Stimulated activated CD4-positive, alpha-beta T cell treated with anti-CD3 and anti-CD28 coated beads, Interleukin-15, amount 100 ng/mL, for 24 hours (primary cell): ENCODE results near the gene PTPRK.

Experiments used
- DNase-seq: peaks from one replicate; pipeline ENCODE4 v3.0.0-alpha.2; 2020

The PTPRK gene

DNA sequence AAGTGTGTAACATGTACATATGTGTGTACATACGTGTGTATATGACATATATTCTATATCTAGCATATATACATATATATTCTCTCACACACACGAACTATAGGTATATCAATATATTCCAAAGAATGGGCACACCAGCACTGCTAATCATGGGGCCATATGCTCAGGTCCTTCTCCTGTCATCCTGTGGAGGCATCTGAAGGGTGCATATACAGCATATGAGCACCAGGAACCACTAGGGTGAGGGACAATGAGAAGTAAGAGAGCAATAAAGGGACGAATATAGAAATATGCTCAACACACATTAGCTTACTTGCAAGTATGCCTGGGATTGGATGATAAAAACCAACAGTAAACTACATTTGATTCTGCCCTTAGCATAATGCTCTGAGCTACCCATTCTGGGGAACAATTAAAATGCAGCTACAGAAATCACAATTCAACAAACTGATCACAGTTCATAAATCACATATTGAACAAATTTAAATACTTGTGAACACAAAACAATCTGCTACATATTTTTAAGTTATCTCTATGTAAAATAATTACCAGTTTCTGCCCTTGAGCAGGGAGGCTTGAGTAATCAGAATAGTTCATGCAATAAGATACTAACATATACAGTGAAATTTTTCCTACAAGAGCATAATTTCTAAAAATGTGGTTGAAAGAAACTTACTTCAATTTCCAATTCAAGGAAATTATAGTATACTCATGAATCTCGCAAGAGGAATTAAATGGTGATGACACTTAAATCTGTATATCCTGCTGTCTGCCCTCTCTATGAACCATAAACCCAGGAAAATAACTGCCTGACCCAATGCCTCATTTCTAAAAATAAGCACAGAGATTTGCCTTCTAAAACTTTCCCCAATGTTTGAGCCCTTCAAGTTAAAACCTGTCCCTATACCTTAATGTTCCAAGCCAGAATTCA lies 347.4 kb downstream of the PTPRK start:
- DNase-seq: no peak

- DNase-seq: no peak
Measured at GRCh38 chr6:128172081-128172480, 348.3 kb downstream of the PTPRK start.

GRCh38 chr6:128171182-128171581 lies 349.2 kb downstream of the PTPRK start:
- no peak for DNase-seq

- no peak for DNase-seq
Measured at GRCh38 chr6:128168244-128168643, 352.2 kb downstream of the PTPRK start.

GRCh38 chr6:128167552-128167951 lies 352.8 kb downstream of the PTPRK start:
- no peak for DNase-seq

GRCh38 chr6:128164254-128164653 lies 356.1 kb downstream of the PTPRK start:
- DNase-seq: no peak

DNA sequence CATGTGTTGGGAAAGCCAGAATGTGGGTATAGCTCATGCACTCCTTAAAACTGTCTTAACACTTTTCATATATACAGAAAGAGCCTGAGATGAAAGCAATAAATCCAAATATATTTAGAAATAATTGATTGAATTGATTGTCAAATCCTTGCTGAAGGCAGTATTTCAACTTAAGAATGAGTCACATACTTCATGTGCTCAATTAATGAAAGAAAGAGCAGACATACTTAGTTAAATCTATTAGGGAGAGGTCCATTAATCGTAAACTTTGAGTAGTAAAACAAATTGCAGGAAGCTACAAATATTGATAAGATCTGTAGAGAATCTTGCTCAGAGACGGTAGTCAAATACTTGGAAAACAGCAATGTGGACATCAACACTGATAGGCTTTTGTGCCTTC lies 358.0 kb downstream of the PTPRK start:
- DNase-seq: no peak

DNA sequence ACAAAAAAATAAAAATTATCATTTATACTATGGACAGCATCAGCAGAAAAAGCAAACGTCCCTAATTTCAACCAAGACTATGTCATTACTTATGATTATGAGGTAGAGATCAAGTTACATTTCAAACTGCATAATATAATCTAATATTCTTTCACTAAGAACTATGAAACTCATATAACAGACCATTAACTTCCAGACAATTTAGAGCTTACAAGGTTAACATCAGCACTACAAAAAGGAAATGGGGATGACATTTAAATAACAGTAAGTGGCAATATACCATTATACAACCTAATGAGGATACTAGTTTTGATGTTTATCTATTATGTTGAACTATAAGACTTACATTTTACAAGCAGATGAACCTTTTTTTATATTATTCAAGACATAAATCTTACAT lies 358.6 kb downstream of the PTPRK start:
- DNase-seq: no peak

GRCh38 chr6:128161263-128161662 lies 359.1 kb downstream of the PTPRK start:
- DNase-seq: no peak

GRCh38 chr6:128158496-128158895 lies 361.9 kb downstream of the PTPRK start:
- DNase-seq: no peak

DNA sequence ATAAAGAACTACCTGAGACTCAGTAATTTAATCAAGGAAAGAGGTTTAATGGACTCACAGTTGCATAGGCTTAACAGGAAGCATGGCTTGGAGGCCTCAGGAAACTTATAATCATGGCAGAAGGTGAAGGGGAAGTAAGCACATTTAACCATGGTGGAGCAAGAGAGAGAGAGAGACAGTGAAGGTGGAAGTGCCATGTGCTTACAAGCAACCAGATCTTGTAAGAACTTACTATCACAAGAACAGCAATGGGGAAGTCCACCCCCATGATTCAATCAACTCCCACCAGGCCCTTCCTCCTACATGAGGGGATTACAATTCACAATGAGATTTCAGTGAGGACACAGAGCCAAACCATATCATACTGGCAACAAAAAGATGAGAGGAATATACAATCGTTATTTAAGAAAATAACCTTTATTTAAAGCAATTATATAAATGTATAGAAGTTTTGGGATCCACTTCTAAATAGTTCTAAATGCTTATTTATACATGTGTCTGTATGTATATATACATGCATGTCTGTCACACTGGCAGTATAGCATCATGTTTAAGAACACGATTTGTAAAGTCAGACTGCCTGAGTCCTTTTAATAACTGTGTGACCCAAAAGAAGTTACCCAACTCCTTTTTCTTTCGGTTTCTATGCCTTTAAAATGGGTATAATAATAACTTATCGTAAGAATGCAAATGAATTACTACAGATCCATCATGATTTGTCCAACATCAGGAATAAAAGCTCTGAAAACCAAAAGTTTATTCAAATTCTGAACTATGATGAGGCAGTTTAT lies 363.9 kb downstream of the PTPRK start:
- no peak for DNase-seq

GRCh38 chr6:128155826-128156225 lies 364.6 kb downstream of the PTPRK start:
- no peak for DNase-seq

- DNase-seq: no peak
Measured at GRCh38 chr6:128152551-128152950, 367.8 kb downstream of the PTPRK start.

DNA sequence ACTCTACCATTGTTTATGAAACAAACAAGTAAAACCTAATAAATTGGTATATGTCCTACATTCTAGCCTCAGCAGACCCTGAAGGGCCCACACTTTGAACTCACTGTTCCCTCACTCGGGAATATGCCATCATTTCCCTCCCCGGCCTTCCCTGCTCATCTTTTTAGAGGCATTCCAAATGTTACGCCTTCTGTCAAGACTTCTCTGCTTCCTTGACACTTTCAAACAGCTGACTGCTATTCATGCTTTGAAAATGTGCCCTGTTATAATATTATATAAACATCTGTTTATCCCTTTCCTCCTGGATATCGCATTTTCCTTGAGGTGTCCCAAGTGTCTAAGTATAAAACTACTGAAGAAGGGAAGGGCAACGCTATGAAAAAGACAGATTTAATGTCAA lies 370.0 kb downstream of the PTPRK start:
- no peak for DNase-seq

DNA sequence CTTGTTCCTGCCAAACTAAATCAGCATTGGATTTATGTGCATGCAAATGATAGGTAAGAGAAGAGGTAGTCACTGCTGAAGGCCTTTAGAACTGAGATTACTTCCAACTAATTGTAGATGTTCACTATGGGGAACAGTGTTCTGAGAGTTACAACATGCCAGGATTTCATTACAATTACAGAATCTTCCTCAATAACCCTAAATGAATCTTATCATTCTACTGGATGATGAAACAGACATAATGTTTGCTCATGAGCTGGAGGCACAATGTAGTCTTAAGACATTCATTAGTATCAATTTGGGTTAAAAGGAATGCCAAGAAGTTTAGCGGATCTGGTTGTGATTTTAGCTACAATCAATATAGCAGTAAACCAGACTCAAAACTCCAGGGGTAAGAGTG lies 370.6 kb downstream of the PTPRK start:
- DNase-seq: no peak

DNA sequence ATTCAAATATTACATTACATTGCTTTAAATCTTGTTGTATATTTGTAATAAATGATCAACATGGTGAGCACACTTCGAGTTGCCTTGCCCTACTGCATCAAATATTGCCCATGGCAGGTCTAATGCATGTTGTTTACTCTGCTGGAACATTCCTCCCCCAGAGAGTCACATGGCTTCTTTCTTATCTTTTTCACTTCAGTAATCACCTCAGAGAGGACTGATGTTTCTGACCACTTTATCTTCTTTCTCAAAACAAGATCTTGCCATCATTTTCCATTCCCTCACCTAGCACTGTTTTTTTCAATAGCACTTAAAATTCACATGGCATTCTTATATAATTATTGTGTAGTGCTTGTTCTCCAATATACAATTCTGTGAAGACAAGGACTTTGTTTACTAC lies 376.1 kb downstream of the PTPRK start:
- DNase-seq: no peak

GRCh38 chr6:128141932-128142331 lies 378.5 kb downstream of the PTPRK start:
- no peak for DNase-seq

DNA sequence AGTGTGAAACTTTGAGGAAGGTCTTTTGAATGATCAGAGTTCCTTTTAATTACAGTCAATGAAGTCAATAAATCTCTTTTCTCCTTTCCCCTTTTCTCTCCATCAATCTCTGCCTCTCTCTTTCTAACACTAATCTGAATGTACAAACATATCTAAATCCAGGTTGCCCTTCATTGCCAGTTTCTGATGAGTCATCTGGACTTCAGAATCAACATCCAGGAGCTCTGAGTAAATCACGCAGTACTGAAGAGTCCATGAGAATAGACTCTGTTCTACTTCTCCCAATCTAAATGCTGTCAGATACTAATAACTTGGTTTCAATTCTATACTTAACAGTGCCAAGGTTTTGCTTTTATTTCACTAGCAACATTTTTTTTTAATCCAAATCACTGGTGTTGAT lies 380.9 kb downstream of the PTPRK start:
- no peak for DNase-seq

DNA sequence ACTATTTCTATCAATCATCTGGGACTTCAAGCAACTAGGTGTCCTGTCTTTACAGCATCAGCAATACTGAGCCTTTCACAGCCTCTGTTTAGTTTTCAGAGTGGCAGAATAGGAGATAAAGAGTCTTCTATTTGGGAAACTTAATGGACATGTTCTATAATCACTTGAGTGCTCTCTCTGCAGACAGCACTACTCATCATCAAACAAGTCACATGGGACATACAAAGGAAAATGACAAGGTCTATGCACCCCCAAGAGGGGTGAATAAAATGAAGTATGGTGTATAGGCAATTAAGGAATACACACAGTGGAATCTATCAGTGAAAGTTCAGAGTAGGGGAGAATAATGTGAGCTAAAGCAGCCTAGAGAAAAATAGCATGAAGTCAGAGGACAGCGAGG lies 381.7 kb downstream of the PTPRK start:
- DNase-seq: no peak

DNA sequence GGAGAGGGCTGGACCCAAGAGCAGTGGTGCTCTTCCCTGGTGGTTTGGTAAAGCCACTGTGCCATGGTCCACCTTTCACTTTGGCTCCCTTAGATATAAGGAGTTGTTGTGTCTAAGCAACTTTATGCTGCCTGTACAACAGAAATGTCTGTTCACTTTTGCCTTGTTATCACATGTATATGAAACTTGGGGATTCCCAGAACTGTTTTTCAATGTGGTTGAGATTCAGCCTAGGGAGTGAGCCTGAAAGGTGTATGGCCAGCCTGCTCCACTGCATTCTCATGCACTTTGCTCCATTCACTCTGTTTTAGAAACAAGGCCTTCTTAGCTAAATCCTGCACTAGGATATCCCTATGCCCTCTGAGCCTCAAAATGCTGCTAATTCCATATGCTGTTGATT lies 385.1 kb downstream of the PTPRK start:
- no peak for DNase-seq

GRCh38 chr6:128131566-128131965 lies 388.8 kb downstream of the PTPRK start:
- DNase-seq: no peak

DNA sequence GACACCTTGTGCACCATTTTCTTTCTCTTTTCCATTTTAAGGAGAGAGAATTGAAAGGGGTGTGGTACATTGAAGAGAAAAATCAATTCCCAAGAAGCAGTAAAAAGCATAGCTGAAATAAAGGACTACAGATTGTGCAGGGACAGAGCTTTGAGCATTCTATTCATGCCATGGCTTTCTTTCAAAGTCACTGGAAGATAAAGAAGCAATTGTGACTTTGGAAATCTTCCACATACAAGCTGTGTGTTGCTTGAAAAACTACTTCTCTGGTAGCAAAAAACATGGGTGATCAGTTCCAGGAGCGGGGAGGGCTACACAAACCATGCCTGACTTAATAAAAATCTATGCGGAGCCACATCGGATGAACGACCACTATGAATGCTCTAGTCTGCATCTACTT lies 389.4 kb downstream of the PTPRK start:
- no peak for DNase-seq

DNA sequence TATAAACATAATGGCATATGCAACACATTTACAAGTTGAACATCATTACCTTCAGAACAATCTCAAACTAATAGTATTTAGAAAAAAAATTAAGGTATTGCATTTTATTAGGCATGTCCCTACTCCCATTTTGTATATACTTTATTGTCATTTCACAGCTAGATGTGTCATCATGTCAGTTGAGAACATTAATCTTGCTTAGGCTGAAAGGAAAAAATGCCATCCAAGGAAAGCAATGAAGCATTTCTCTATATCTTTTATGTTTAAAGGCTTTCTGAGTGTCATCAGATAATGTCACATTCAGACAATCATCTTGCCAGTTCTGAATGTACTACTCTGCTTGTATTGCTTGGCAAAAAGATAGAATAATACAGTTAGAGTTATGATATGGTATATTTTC lies 390.7 kb downstream of the PTPRK start:
- DNase-seq: no peak

GRCh38 chr6:128127650-128128049 lies 392.7 kb downstream of the PTPRK start:
- DNase-seq: no peak
